ENCODE data around the gene CCT8L2.
"Not testable (repeated sequence)": the region's sequence is repeated elsewhere in the genome, so short reads cannot be mapped to it uniquely, and the experiment has no call there.

CCT8L2 gene

DNA sequence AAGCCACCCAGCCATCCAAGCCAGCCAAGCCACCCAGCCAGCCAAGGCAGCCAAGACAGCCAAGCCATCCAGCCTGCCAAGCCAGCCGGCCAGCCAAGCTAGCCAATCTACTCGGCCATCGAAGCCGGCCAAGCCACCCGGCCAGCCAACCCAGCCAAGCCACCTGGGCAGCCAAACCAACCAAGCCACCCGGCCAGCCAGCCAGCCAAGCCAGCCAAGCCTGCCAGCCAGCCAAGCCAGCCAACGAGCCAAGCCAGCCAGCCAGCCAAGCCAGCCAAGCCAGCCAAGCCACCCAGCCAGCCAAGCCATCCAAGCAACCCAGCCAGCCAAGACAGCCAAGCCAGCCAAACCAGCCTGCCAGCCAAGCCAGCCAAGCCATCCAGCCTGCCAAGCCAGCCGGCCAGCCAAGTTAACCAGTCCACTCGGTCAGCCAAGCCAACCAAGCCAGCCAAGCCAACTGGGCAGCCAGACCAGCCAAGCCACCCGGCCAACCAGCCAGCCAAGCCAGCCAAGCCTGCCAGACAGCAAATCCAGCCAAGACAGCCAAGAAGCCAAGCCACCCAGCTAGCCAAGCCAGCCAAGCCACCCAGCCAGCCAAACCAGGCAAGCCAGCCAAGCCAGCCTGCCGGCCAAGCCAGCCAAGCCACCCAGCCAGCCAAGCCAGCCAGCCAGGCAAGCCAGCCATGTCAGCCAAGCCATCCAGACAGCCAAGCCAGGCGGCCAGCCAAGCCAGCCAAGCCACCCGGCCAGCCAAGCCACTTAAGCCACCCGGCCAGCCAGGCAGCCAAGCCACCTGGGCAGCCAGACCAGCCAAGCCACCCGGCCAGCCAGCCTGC, 26.8 kb downstream of the CCT8L2 start:
- H3K4me3 ChIP-seq (replicated peaks; ENCODE audit: low read depth, low read length); DNase-seq (ENCODE audit: extremely low read depth, insufficient read length); H3K36me3 ChIP-seq (ENCODE audit: control insufficient read depth, insufficient read depth, low read length); H3K27me3 ChIP-seq (replicated peaks; ENCODE audit: control insufficient read depth, insufficient read depth, low read length): not testable (repeated sequence)

DNA sequence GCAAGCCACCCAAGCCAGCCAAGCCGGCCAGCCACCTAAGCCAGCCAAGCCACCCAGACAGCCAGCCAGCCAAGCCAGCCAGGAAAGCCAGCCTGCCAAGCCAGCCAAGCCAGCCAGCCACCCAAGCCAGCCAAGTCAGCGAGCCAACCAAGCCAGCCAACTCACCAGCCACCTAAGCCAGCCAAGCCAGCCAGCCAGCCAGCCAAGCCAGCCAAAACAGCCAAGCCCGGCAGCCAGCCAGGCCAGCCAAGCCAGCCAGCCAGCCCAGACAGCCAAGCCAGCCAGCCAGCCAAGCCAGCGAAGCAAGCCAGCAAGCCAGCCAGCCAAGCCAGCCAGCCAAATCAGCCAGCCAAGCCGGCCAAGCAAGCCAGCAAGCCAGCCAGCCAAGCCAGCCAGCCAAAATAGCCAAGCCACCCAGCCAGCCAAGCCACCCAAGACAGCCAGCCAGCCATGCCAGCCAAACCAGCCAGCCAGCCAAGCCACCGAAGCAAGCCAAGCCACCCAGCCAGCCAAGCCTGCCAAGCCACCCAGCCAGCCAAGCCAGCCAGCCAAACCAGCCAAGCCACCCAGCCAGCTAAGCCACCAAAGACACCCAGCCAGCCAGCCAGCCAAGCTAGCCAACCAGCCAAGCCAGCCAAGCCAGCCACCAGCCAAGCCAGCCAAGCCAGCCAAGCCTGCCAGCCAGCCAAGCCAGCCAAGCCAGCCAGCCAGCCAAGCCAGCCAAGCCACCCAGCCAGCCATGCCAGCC, 27.6 kb downstream of the CCT8L2 start:
- H3K27me3 ChIP-seq (replicated peaks; ENCODE audit: control insufficient read depth, insufficient read depth, low read length); H3K4me3 ChIP-seq (replicated peaks; ENCODE audit: low read depth, low read length); DNase-seq (ENCODE audit: extremely low read depth, insufficient read length); H3K36me3 ChIP-seq (ENCODE audit: control insufficient read depth, insufficient read depth, low read length): not testable (repeated sequence)

DNA sequence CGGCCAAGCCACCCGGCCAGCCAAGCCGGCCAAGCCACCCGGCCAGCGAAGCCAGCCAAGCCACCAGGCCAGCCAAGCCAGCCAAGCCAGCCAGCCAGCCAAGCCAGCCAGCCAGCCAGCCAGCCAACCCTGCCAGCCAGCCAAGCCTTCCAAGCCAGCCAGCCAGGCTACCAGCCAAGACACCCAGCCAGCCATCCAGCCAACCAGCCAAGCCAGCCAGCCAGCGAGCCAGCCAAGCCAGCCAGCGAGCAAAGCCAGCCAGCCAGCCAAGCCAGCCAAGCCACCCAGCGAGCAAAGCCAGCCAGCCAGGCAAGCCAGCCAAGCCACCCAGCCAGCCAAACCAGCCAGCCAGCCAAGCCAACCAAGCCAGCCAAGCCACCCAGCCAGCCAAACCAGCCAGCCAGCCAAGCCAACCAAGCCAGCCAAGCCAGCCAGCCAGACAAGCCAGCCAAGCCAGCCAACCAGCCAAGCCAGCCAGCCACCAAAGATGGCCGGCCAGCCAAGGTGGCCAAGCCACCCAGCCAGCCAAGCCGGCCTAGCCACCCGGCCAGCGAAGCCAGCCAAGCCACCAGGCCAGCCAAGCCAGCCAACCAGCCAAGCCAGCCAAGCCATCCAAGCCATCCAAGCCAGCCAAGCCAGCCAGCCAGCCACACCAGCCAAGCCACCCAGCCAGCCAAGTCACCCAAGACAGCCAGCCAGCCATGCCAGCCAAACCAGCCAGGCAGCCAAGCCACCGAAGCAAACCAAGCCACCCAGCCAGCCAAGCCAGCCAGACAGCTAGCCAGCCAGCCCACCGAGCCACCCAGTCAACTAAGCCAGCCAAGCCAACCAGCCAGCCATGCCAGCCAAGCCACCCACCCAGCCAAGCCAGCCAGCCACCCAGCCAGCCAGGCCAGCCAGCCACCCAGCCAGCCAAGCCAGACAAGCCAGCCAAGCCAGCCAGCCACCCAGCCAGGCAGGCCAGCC, 28.8 kb downstream of the CCT8L2 start:
- Histone ChIP-seq H3K36me3 (ENCODE audit: control insufficient read depth, insufficient read depth, low read length) (no peaks in the 10 kb centered on the region), H3K4me3 (replicated peaks; ENCODE audit: low read depth, low read length) (no peak overlapping the region), H3K27me3 (replicated peaks; ENCODE audit: control insufficient read depth, insufficient read depth, low read length) (no peaks in the 10 kb centered on the region)
- DNase-seq (ENCODE audit: extremely low read depth, insufficient read length), result no peak
- TF ChIP-seq, protein P1, sequence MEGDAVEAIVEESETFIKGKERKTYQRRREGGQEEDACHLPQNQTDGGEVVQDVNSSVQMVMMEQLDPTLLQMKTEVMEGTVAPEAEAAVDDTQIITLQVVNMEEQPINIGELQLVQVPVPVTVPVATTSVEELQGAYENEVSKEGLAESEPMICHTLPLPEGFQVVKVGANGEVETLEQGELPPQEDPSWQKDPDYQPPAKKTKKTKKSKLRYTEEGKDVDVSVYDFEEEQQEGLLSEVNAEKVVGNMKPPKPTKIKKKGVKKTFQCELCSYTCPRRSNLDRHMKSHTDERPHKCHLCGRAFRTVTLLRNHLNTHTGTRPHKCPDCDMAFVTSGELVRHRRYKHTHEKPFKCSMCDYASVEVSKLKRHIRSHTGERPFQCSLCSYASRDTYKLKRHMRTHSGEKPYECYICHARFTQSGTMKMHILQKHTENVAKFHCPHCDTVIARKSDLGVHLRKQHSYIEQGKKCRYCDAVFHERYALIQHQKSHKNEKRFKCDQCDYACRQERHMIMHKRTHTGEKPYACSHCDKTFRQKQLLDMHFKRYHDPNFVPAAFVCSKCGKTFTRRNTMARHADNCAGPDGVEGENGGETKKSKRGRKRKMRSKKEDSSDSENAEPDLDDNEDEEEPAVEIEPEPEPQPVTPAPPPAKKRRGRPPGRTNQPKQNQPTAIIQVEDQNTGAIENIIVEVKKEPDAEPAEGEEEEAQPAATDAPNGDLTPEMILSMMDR (IDR thresholded peaks at IDR 0.05; ENCODE audit: insufficient read depth, low read length, poor library complexity, severe bottlenecking), result no peak

DNA sequence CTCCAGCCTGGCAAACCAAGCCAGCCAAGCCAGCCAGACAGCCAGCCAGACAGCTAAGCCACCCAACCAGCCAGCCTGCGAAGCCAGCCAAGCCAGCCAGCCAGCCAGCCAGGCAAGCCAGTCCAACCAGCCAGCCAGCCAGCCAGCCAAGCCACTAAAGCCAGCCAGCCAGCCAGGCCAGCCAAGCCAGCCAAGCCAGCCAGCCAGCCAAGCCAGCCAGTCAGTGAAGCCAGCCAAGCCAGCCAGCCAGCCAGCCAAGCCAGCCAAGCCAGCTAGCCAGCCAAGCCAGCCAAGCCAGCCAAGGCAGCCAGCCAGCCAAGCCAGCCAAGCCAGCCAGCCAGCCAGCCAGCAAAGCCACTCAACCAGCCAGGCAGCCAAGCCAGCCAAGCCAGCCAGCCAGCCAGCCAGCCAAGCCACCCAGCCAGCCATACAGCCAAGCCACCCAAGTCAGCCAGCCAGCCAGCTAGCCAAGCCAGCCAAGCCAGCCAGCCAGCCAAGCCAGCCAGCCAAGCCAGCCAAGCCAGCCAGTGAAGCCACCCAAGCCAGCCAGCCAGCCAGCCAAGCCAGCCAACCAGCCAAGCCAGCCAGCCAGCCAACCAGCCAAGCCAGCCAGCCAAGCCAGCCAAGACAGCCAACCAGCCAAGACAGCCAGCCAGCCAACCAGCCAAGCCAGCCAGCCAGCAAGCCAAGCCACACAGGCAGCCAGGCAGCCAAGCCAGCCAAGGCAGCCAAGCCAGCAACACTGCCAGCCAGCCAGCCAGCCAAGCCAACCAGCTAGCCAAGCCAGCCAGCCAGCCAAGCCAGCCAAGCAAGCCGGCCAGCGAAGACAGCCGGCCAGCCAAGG, 29.7 kb downstream of the CCT8L2 start:
- TF ChIP-seq, protein P1 (IDR thresholded peaks at IDR 0.05; ENCODE audit: insufficient read depth, low read length, poor library complexity, severe bottlenecking), result no peak
- Histone ChIP-seq H3K27me3 (replicated peaks; ENCODE audit: control insufficient read depth, insufficient read depth, low read length) (no peaks in the 10 kb centered on the region), H3K36me3 (ENCODE audit: control insufficient read depth, insufficient read depth, low read length) (no peaks in the 10 kb centered on the region), H3K4me3 (replicated peaks; ENCODE audit: low read depth, low read length) (no peak overlapping the region)
- no peak for DNase-seq (ENCODE audit: extremely low read depth, insufficient read length)

DNA sequence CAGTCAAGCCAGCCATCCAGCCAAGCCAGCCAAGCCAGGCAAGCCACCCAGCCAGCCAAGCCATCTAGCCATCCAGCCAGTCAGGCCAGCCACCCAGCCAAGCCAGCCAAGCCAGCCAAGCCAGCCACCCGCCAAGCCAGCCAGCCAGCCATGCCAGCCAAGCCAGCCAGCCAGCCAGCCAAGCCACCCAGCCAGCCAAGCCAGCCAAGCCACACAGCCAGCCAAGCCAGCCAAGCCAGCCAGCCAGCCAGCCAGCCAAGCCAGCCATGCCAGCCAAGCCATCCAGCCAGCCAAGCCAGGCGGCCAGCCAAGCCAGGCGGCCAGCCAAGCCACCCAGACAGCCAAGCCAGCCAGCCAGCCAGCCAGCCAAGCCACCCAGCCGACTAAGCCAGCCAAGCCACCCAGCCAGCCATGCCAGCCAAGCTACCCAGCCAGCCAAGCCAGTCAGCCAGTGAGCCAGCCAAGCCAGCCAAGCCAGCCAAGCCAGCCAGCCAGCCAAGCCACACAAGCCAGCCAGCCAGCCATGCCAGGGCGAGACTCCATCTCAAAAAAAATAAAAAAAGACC, 31.4 kb downstream of the CCT8L2 start:
- not testable (repeated sequence) for H3K4me3 ChIP-seq (replicated peaks; ENCODE audit: low read depth, low read length); DNase-seq (ENCODE audit: extremely low read depth, insufficient read length); H3K36me3 ChIP-seq (ENCODE audit: control insufficient read depth, insufficient read depth, low read length); H3K27me3 ChIP-seq (replicated peaks; ENCODE audit: control insufficient read depth, insufficient read depth, low read length)

DNA sequence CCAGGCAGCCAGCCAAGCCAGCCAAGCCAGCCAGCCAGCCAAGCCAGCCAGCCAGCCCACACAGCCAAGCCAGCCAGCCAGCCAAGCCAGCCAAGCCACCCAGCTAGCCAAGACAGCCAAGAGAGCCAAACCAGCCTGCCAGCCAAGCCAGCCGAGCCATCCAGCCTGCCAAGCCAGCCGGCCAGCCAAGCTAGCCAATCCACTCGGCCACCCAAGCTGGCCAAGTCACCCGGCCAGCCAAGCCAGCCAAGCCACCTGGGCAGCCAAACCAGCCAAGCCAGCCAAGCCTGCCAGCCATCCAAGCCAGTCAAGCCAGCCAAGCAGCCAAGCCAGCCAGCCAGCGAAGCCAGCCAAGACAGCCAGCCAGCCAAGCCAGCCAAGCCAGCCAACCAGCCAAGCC, 32.0 kb downstream of the CCT8L2 start:
- H3K27me3 ChIP-seq (replicated peaks; ENCODE audit: control insufficient read depth, insufficient read depth, low read length); H3K36me3 ChIP-seq (ENCODE audit: control insufficient read depth, insufficient read depth, low read length); H3K4me3 ChIP-seq (replicated peaks; ENCODE audit: low read depth, low read length); DNase-seq (ENCODE audit: extremely low read depth, insufficient read length): not testable (repeated sequence)

DNA sequence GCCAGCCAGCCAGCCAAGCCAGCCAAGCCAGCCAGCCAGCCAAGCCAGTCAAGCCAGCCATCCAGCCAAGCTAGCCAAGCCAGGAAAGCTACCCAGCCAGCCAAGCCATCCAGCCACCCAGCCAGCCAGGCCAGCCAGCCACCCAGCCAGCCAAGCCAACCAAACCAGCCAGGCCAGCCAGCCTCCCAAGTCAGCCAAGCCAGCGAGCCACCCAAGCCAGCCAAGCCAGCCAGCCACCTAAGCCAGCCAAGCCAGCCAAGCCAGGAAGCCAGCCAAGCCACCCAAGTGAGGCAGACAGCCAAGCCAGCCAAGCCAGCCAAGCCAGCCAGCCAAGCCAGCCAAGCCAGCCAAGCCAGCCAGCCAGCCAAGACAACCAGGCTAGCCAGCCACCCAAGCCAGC, 32.6 kb downstream of the CCT8L2 start:
- not testable (repeated sequence) for DNase-seq (ENCODE audit: extremely low read depth, insufficient read length); H3K27me3 ChIP-seq (replicated peaks; ENCODE audit: control insufficient read depth, insufficient read depth, low read length); H3K36me3 ChIP-seq (ENCODE audit: control insufficient read depth, insufficient read depth, low read length); H3K4me3 ChIP-seq (replicated peaks; ENCODE audit: low read depth, low read length)

Data from GM06990 (cell line).